ENCODE results near the gene EEPD1.
"Not testable (repeated sequence)": the region's sequence is repeated elsewhere in the genome, so short reads cannot be mapped to it uniquely, and the experiment has no call there.

DNA sequence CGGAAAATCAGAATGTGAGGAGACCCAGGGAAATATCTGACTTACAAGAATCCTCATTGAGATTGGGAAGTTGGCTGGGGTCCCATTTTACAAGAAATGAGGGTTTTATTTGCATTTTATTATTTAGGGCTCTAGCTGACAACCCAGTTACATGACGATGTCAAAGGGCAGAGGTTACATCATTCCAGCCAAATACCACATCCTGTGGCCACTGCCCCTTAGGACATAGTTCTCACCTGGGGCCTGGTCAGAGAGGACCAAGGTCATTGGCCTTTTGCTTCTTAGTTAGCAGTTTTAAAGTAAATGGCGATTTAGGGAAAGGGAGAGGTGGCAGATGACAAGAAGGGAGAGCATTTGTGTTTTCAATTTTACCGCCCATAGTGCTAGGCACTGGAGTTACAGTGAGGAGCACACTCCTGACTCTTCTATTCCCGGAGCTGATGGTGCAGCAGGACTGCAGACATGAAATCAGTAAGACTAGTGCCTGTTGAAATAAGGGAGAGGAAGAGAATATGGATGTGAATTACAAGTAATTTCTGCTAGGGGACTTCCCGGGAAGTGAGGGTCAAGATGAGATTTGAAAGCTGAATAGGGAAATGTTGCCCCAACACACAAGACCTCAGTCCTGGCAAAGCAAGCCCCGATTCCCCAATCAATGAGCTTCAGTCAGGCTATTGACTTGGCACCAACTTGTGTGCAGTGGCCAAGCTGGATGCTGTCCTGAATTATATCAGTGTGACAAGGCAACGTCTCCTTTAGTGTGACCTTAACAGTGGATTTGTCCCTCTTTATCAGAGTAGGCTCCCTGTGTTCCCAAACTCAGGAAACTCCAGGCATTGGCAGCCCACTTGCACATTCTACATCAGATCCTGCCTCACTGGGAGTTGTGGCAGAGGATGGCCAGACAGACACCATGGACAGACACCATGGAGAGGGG is 45.8 kb upstream of the EEPD1 start:
- TF ChIP-seq FOXM1 (IDR thresholded peaks at IDR 0.05; ENCODE audit: borderline replicate concordance); SUZ12 (IDR thresholded peaks at IDR 0.05); BHLHE40 (IDR thresholded peaks at IDR 0.05; ENCODE audit: borderline replicate concordance); CTBP1 (IDR thresholded peaks at IDR 0.05; ENCODE audit: borderline replicate concordance); SP1 (IDR thresholded peaks at IDR 0.05); HDGF (IDR thresholded peaks at IDR 0.05; ENCODE audit: borderline replicate concordance): not testable (repeated sequence)

All from HEK293T (cell line).